Activated CD4-positive, CD25-positive, alpha-beta regulatory T cell treated with anti-CD3 and anti-CD28 coated beads, Interleukin-2, amount 50 U/mL, for 16 hours (primary cell): ENCODE measurements around the gene TIMM17B.

Source experiments
- DNase-seq: peaks from one replicate; pipeline ENCODE4 v3.0.0-alpha.2; 2020; ENCODE audit warnings: low read depth, low spot score

TIMM17B gene

GRCh38 chrX:48897625-48898306 is at the start of gene TIMM17B, which contains the start of gene PQBP1:
TSS of gene TIMM17B (minus strand) at chrX:48897768. CDS start at chrX:48897749, 19 bp downstream.
TSS of gene PQBP1 (plus strand) at chrX:48897930. CDS start at chrX:48898510, 580 bp downstream.
- DNase-seq: peak; percentile 74

- no peak for DNase-seq
Measured at GRCh38 chrX:48945517-48946348, 48.2 kb upstream of the TIMM17B start.

- DNase-seq: no peak
Measured at GRCh38 chrX:48942895-48943294, 45.3 kb upstream of the TIMM17B start.

- no peak for DNase-seq
Measured at GRCh38 chrX:48940404-48940955, 42.9 kb upstream of the TIMM17B start.

- no peak for DNase-seq
Measured at GRCh38 chrX:48939524-48940228, 42.1 kb upstream of the TIMM17B start.

- DNase-seq: peak; percentile 57
Measured at GRCh38 chrX:48938721-48939425, 41.3 kb upstream of the TIMM17B start.

GRCh38 chrX:48937054-48937907 is 39.7 kb upstream of the TIMM17B start:
- peak; percentile 79 for DNase-seq

GRCh38 chrX:48936429-48937053 is 39.0 kb upstream of the TIMM17B start:
- DNase-seq: no peak

GRCh38 chrX:48935301-48935670 is 37.7 kb upstream of the TIMM17B start:
- DNase-seq: no peak

- DNase-seq: no peak
Measured at GRCh38 chrX:48934581-48935300, 37.2 kb upstream of the TIMM17B start.

- DNase-seq: no peak
Measured at GRCh38 chrX:48933757-48934156, 36.2 kb upstream of the TIMM17B start.

GRCh38 chrX:48927736-48928382 is 30.3 kb upstream of the TIMM17B start:
- no peak for DNase-seq

- DNase-seq: no peak
Measured at GRCh38 chrX:48927123-48927522, 29.6 kb upstream of the TIMM17B start.

- DNase-seq: no peak
Measured at GRCh38 chrX:48924270-48924669, 26.7 kb upstream of the TIMM17B start.

- no peak for DNase-seq
Measured at GRCh38 chrX:48923771-48924170, 26.2 kb upstream of the TIMM17B start.

GRCh38 chrX:48920718-48921104 is 23.1 kb upstream of the TIMM17B start:
- no peak for DNase-seq

GRCh38 chrX:48919947-48920717 is 22.6 kb upstream of the TIMM17B start:
- no peak for DNase-seq

- DNase-seq: no peak
Measured at GRCh38 chrX:48919360-48919841, 21.8 kb upstream of the TIMM17B start.
